NCI-H2107 (cell line): Measurements from ENCODE around the gene LCE2A.

Experiments
- DNase-seq: peaks from one replicate; lab custom pipeline; 2025; lab: John Stamatoyannopoulos, UW

The LCE2A gene

DNA sequence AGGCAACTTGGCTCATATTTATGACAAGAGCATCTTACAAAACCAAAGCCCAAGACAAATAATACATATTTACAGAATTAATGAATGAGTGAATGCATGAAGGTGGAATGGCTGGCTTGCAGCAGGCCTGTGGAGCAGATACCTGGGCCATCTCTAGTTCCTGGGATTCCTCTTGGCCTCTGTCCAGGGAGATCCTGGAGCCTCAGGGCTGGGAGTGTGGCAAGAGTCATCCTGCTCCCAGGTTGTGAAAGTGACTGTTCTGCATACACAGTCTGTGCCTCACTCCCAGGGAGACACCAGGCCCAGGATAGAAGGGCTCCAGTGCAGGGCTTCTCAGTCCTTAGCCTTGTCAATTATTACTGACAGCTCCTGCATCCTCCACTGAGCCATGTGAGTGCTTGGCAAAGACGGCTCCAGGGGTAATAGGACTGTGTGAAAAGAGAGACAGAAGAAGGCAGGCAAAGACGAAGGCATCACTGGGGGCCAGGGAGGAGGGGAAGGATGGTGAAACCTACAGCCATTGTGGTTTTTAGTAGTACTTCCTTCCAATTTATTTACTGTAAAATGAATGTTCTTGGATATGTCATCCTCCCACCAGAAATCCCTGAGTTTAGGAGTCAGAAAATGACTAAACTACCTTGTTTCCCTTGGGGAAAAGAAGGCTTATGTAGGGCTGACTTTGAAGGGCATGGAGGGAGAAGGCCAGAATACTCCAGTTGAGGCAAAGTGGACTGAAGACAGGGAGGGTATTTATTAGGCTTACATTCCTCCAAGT is 45.4 kb downstream of the LCE2A start:
- no peak for DNase-seq

DNA sequence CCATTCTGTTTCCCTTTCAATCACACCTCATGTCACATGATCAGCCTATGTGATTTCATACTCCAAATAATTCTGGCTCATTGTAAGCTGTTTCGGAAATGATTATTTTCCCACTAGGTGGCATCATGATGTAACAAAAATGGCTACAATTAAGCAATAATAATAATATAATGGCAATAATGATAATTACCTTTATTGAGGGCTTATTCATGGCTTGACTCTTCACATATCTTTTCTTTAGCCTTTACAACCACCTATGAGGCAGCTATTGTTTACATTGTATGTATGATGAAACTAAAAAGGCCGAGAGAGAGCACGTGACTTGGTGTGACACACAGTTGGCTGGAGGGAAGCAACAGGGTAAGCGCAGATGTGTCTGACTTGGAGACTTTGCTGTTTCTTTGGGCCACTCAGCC is 47.2 kb downstream of the LCE2A start:
- DNase-seq, result no peak

- no peak for DNase-seq
Measured at GRCh38 chr1:152745765-152746444, 47.8 kb downstream of the LCE2A start.

GRCh38 chr1:152747831-152748230 is 49.7 kb downstream of the LCE2A start:
- DNase-seq, result no peak
